OCI-LY7 (cell line): ENCODE data around the gene ARL15.

Source experiments
- EZH2phosphoT487 ChIP-seq: fragments of 200-600 bp; sonication (generic); IDR thresholded peaks from 2 replicates; pipeline ENCODE4 v1.6.1; 2018; ENCODE audit warnings: low read depth, borderline replicate concordance, mild to moderate bottlenecking, mixed run types, antibody characterized with exemption, low read length, moderate library complexity, mixed read lengths
- TF ChIP-seq, protein P1 (sequence below): fragments of 200-600 bp; sonication (generic); conservative IDR thresholded peaks from 2 replicates; pipeline ENCODE4 v1.5.1; 2014; ENCODE audit warnings: mild to moderate bottlenecking, antibody characterized with exemption, low read length, moderate library complexity, mixed read lengths

GRCh38 chr5:54344653-54345052 is 34.3 kb upstream of the ARL15 start:
- TF ChIP-seq, protein P1, sequence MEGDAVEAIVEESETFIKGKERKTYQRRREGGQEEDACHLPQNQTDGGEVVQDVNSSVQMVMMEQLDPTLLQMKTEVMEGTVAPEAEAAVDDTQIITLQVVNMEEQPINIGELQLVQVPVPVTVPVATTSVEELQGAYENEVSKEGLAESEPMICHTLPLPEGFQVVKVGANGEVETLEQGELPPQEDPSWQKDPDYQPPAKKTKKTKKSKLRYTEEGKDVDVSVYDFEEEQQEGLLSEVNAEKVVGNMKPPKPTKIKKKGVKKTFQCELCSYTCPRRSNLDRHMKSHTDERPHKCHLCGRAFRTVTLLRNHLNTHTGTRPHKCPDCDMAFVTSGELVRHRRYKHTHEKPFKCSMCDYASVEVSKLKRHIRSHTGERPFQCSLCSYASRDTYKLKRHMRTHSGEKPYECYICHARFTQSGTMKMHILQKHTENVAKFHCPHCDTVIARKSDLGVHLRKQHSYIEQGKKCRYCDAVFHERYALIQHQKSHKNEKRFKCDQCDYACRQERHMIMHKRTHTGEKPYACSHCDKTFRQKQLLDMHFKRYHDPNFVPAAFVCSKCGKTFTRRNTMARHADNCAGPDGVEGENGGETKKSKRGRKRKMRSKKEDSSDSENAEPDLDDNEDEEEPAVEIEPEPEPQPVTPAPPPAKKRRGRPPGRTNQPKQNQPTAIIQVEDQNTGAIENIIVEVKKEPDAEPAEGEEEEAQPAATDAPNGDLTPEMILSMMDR, result no peak
- TF ChIP-seq EZH2phosphoT487, result no peak
